Fibroblast of mammary gland (primary cell): ENCODE data around the gene DSCAML1.

Source experiments
- DNase-seq: peaks from one replicate; pipeline ENCODE4 v3.0.0-alpha.2; 2010; ENCODE audit warnings: low read depth
- H3K4me3 ChIP-seq: 2 replicates; pipeline ENCODE4 v1.5.1; 2011; ENCODE audit warnings: low read depth, mild to moderate bottlenecking, low read length, moderate library complexity; ENCODE audit not compliant: control insufficient read depth
- TF ChIP-seq, protein P1 (sequence below): conservative IDR thresholded peaks from 2 replicates; pipeline ENCODE4 v1.5.1; 2011; ENCODE audit warnings: low read depth, low read length, inconsistent platforms; ENCODE audit not compliant: control insufficient read depth, insufficient read depth

Gene DSCAML1

DNA sequence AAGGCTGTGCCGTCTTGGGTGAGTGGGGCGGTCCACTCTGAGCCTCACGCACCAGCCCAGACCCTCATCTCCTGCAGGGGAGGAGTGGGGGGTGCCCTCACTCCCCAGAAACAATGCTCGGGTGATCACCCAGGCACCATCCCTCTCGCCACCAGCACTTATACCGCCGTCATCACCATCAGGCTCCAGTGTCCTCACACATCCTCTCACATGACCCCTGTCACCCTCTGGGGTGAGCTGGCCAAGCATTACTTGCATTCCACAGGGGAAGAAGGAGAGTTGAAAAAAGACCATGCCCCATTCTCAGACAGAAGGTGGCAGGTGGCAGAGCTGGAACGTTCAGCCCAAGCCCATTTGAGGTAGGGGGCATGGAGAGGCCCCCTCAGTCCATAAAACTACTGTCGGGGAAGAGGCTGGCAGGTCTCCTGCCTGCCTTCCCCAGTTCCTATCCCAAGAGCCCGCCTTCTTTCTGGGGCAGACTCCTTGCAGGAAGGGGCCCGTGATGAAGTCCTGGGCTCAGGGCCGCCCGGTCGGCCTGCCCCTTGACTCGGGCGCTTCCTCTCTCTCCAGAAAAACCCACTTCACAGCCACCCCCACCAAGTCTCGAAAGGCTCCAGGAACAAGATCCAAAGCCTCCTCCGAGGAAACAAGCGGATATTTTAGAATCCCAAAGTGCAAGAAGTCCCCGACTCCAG is 153.3 kb downstream of the DSCAML1 start:
- no peak overlapping the region for H3K4me3 ChIP-seq
- TF ChIP-seq, protein P1, sequence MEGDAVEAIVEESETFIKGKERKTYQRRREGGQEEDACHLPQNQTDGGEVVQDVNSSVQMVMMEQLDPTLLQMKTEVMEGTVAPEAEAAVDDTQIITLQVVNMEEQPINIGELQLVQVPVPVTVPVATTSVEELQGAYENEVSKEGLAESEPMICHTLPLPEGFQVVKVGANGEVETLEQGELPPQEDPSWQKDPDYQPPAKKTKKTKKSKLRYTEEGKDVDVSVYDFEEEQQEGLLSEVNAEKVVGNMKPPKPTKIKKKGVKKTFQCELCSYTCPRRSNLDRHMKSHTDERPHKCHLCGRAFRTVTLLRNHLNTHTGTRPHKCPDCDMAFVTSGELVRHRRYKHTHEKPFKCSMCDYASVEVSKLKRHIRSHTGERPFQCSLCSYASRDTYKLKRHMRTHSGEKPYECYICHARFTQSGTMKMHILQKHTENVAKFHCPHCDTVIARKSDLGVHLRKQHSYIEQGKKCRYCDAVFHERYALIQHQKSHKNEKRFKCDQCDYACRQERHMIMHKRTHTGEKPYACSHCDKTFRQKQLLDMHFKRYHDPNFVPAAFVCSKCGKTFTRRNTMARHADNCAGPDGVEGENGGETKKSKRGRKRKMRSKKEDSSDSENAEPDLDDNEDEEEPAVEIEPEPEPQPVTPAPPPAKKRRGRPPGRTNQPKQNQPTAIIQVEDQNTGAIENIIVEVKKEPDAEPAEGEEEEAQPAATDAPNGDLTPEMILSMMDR, result no peak
- no peak for DNase-seq

DNA sequence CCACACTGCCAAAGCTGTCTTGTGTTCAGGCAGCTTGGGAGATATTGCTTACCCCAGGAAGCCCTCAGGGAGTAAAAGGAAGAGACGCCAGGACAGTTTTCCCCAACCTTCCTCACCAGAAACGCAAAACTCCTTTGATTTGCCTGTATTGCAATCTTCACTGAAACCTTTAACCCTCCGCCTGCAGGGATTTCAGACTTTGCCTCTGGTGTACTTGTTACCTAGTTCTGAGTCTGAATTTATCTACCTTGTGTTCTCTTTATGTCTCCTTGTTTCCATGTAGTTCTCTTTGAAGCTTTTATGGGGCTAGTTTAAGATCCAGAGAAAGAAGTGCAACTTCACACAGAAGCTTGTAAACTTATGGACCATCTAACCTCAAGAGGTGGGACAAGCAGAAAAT is 154.2 kb downstream of the DSCAML1 start:
- no peak for DNase-seq
- H3K4me3 ChIP-seq, result no peak overlapping the region
- TF ChIP-seq, protein P1, result no peak

- TF ChIP-seq, protein P1, result no peak
- no peak for DNase-seq
- H3K4me3 ChIP-seq, result no peak overlapping the region
Measured at GRCh38 chr11:117642396-117642795, 154.6 kb downstream of the DSCAML1 start.

DNA sequence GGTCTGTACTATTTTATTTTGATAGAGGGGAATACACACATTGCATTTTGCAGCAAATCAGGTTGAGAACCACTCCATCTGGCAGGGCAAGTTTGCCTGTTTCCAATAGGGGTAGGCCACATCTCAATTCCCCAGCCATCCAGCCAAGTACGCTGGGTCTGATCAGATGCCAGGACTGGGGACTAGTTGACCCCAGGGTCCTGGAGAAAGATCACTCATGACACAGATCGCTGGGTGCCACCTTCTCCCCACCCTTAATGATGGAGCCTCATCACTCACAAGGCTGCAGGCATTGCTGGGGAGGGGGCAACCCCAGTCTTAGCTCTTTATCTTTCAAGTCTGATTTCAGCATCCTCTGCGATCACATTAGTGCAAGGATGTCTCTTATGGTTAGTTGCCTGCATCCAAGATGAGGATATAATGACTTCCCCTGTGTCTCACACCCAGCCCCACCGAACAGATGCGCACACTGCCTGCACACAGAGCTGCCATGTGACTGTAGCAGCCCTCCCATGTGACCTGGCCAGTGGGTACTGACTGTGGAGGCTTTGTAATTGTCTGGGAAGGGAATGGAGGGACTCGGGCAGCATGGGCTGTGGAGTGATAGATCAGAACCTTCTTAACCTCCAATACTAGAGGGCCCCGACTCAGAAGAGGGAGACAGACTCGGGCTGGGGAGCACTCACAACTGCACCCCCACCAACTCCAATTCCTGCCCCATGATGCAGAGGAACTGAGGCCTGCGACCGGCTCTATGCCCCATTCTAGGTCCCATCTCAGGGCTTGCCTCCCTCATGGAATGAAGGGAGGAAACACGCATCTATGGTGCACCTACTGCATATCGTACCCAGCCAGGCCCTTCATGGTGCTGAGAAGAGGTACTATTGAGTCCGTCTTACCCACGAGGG is 155.8 kb downstream of the DSCAML1 start:
- TF ChIP-seq, protein P1, result no peak
- no peak overlapping the region for H3K4me3 ChIP-seq
- no peak for DNase-seq

DNA sequence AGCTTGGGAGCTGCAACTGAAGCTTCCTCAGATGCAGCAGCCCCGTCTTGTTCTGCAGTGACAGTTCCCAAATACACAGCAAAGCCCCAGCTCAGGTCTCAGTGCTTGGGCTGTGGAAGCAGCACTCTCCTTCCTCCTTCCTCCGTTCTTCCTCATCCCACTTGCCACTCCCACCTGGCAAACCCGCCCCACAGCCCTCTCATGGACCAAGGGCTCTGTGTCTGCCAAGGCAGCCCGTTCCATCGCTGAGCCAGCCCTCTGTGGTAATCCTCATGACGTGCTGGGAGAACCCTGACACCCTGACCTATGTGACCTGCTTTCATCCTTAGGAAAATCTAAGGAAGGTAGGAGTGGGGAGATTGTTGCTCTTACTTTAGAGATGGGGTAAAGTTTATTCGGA is 157.0 kb downstream of the DSCAML1 start:
- H3K4me3 ChIP-seq, result no peak overlapping the region
- TF ChIP-seq, protein P1, result no peak
- no peak for DNase-seq

- DNase-seq, result no peak
- TF ChIP-seq, protein P1, result no peak
- no peak overlapping the region for H3K4me3 ChIP-seq
Measured at GRCh38 chr11:117639601-117640000, 157.4 kb downstream of the DSCAML1 start.
